ENCODE measurements around the gene SLC25A24.

SLC25A24 gene

GRCh38 chr1:108089477-108089876 lies 110.7 kb downstream of the SLC25A24 start:
- no peak for TF ChIP-seq CTCF (IDR thresholded peaks at IDR 0.05; ENCODE audit: low read depth, low read length)
- H3K4me3 ChIP-seq (ENCODE audit: low read depth, low read length) = no peak overlapping the region

GRCh38 chr1:108085628-108086027 lies 114.5 kb downstream of the SLC25A24 start:
- H3K4me3 ChIP-seq (ENCODE audit: low read depth, low read length) = no peak overlapping the region
- no peak for TF ChIP-seq CTCF (IDR thresholded peaks at IDR 0.05; ENCODE audit: low read depth, low read length)

GRCh38 chr1:108084866-108085477 lies 115.2 kb downstream of the SLC25A24 start:
- H3K4me3 ChIP-seq (ENCODE audit: low read depth, low read length) = no peak overlapping the region
- no peak for TF ChIP-seq CTCF (IDR thresholded peaks at IDR 0.05; ENCODE audit: low read depth, low read length)
